SK-MEL-5 (cell line): Measurements from ENCODE around the gene ADGRV1. TPM values are rescaled to one million over a fixed set of nuclear protein-coding genes. Genes with fewer than 3 reads are reported as not detected.
"Not testable (repeated sequence)": the region's sequence is repeated elsewhere in the genome, so short reads cannot be mapped to it uniquely, and the experiment has no call there.

Experiments
- DNase-seq: peaks from one replicate; pipeline ENCODE4 v3.0.0-alpha.2; 2016; ENCODE audit warnings: low read depth, low spot score
- in situ Hi-C: cut with HindIII; loops from 2 replicates; pipeline ENCODE4 v1.10.0; 2016; ENCODE audit warnings: low sequenced_read_pairs, high pct_unique_total_duplicates, low pct_unique_long_range_greater_than_20kb
- total RNA-seq: library from RNA; depleted of rRNA; stranded (reverse); fragments of >200 nt; shearing (Covaris generic); gene quantifications from 2 replicates; pipeline ENCODE4 v1.2.3, GENCODE V29; 2014

The ADGRV1 gene
- total RNA-seq, 1 experiment from 2014 or later = 0.58 TPM

GRCh38 chr5:91058155-91058554 is 499.6 kb downstream of the ADGRV1 start:
- in situ Hi-C loops = no loop called here
- DNase-seq = no peak

GRCh38 chr5:91058575-91058974 is 500.0 kb downstream of the ADGRV1 start:
- DNase-seq = no peak
- in situ Hi-C loops = no loop called here

DNA sequence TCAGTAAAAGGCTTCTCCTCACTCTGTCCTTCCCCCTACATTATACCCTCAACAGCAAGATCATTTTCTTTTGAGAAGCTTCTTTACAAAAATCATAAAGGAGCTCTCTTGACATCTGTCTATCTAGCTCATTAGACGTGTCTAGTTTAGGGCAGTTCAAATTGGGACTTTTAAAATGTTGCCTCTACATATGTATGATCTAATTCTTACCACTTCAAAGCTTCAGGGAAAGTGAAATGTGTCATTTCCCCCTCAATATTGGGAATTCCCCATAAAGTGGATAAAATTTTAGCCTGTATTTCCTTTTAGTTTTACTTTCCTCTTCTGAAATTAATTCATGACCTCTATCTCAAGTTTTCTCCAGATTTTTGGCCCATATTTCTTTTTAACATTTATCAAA is 500.8 kb downstream of the ADGRV1 start:
- in situ Hi-C loops = no loop called here
- DNase-seq = no peak

GRCh38 chr5:91061094-91061493 is 502.5 kb downstream of the ADGRV1 start:
- in situ Hi-C loops = no loop called here
- no peak for DNase-seq

- in situ Hi-C loops = no loop called here
- no peak for DNase-seq
These were observed 503.5 kb downstream of the ADGRV1 start for GRCh38 chr5:91061946-91062562.

DNA sequence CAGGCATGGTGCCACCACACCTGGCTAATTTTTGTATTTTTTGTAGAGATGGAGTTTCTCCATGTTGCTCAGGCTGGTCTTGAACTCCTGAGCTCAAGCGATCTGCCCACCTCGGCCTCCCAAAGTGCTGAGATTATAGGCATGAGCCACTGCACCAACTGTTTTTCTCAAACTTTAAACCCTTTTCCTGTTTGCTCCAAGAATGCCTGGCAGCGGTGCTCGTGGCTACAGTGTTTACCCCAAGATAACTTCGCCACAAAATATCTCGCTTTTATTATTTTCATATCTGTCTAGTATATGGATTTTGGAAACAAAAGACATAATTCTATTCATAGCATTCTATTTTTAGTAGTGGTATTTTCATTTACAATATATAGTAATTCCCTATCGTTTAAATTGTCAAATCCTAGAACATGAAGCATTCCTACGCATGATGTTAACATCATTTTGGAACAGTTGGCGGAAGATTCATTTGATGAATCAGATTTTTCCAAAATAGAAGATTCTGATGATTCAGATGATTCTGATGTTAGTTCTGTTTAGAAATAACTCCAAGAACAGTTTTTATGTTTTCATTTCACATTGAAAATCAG is 504.6 kb downstream of the ADGRV1 start:
- in situ Hi-C loops, DNase-seq: not testable (repeated sequence)

DNA sequence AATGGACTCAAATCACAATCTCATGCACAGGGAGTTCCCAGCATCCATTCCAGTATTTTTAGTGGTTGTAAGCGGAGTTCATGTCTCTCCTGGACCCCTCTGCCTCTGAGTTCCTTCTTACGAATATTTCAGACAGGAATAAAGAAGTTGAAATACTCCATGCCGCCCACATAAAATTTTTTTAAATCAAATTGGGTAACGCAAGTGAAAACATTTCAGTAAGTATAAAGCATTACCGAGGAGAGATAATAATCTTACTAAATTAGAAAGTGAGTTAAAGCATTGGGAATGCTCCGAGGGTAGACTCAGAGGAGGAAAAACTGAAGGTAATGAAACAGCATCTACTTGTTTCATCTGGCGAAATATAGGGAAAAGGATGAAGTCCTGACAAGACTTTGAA is 506.9 kb downstream of the ADGRV1 start:
- DNase-seq = no peak
- in situ Hi-C loops = no loop called here

- in situ Hi-C loops = no loop called here
- no peak for DNase-seq
These were observed 510.8 kb downstream of the ADGRV1 start for GRCh38 chr5:91069364-91069763.

DNA sequence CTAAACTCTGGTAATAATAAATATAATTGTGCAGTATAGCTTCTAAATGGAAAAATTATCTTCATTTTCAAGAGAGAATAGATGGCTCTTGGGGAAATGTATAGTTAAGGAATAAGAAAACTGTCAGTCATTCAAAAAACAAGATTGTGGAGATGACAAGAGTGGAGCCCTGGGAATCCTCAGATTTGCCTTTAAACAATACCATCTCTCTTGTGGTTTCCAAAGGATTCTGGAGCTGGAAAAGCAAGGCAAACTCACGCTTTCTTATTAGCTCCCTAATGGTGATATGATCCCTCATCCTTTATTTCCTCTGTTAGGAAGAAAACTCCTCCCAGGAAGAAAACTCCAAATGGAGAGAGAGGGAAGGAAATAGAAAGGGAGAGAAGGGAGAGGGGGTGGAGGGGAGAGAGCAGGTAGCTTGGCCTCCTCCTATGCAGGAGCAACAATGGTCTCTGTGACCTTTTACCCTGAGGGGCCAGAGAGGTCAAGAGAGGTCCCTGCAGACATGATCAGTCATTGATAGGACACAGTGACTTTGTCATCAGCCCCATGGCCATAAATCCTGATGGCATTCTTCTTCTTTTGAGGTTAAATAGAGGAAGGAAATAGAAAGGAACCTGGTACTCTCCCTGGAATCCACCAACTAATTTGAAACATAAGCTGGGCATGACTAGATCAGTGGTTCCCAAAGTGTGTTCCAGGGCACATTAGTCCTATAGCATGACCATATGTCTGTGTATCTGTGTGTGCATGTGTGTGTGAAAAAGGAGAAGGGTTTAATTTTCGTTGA is 512.4 kb downstream of the ADGRV1 start:
- in situ Hi-C loops = no loop called here
- no peak for DNase-seq

- no peak for DNase-seq
- in situ Hi-C loops = no loop called here
These were observed 514.3 kb downstream of the ADGRV1 start for GRCh38 chr5:91072881-91073280.

DNA sequence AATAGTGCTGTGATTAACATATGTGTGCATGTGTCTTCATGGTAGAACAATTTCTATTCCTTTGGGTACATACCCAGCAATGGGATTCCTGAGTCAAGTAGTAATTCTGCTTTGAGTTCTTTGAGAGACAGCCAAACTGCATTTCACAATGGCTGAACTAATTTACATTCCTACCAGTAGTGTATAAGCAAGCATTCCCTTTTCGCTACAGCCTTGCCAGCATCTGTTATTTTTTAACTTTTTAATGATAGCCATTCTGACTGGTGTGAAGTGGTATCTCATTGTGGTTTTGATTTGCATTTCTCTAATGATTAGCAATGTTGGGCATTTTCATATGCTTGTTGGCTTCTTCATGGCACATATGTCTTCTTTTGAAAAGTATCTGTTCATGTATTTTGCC is 516.0 kb downstream of the ADGRV1 start:
- DNase-seq = no peak
- in situ Hi-C loops = no loop called here

DNA sequence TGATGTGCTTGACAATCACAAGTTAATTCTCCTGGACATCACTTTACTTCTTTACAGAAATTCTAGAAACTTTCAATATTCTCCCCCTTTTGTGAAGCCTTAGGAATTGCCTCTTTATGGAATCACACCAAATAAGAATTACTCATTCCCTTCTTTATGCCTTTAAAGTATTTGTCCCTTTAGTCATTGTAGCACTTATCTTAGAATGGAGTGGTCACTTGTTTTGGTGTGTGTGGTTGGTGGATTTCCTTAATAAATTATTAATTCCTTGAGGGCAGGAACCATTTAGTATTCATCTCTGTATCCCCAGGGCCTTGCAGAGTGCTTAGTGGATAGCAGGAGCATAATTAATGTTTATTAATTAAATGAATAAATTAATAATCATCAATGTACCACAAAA is 517.5 kb downstream of the ADGRV1 start:
- no peak for DNase-seq
- in situ Hi-C loops = no loop called here

DNA sequence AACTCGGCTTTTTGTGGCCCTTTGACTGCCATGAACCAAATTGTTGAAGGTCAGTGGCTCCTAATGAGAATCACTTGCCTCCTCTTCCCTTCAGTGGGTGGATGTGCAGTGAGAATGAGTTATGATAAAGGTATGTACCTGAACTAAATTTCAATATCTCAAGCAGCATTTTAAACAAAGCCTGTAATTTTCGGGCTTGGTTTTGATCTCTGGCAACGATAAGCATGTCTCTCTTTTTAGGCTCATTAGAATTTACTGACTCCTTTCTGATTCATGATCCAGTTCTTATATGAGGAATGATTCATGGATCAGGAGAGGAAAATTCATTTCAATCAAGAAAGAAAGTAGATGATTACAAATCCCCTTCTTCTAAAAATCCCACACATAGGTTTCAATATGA is 519.0 kb downstream of the ADGRV1 start:
- in situ Hi-C loops = no loop called here
- no peak for DNase-seq

GRCh38 chr5:91079037-91079436 is 520.4 kb downstream of the ADGRV1 start:
- DNase-seq = no peak
- in situ Hi-C loops = no loop called here

DNA sequence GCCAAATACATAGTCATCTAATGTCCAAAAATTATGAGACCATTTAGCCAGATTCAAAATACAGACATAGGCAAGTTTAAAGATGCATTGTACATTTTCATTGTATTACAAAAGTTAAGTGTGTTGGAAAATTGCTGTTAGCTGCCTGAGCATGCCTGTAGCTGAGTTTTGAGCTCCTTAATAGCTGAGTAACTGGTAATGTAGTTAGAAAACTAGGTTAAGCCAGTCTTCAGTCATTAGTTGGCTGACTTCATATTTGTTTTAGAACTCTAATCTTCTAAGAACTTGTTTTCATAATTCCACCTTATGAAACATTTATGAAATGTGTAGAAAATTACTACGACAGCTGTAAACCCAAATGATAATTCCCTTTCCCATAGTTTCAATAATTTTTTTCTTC is 531.2 kb downstream of the ADGRV1 start:
- DNase-seq = no peak
- in situ Hi-C loops = no loop called here

- no peak for DNase-seq
These were observed 532.4 kb downstream of the ADGRV1 start for GRCh38 chr5:91090995-91091394.

DNA sequence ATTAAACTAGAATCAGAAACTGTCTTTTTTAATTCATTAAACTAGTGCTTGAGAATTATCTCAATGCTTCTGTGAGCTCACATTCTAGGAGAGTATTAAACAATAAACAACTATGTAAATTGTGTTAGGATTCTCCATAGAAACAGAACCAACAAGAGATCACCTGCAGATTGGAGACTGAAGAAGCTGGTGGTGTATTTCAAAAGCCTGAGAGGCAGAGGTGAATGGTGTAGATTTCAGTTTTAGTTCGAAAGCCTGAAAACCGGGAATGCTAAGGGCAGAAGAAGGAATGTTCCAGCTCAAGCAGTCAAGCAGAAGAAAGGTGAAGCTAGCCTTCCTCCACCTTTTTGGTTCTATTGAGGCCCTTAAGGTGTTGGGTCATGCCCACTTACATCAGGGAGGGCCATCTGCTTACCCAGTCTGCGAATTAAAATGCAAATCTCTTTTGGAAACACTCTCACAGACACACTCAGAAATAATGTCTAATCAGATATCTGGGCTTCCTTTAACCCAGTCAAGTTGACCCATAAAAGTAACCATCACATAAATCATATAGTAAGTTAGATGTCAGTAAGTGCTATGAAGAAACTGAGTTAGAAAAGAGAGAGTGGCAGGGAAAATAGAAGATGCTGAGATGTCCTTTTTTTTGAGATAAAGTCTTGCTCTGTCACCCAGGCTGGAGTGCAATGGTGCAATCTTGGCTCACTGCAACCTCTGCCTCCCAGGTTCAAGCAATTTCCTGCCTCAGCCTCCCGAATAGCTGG is 533.1 kb downstream of the ADGRV1 start:
- DNase-seq = no peak
- in situ Hi-C loops = no loop called here

More at GRCh38 chr5:91090995-91091394, 532.4 kb downstream of the ADGRV1 start:
- in situ Hi-C loops = no loop called here
